ENCODE data around the gene PLXNB1. TPM values are rescaled to one million over a fixed set of nuclear protein-coding genes. Genes with fewer than 3 reads are reported as not detected.

Gene PLXNB1
- total RNA-seq, 1 donor from 2014 or later, result 160 TPM

- intact Hi-C loops (cut with DNase I), result no loop called here
- TF ChIP-seq CTCF (IDR thresholded peaks at IDR 0.05), result no peak
- Histone ChIP-seq H3K4me3 (no peak overlapping the region), H3K36me3 (no peaks in the 10 kb centered on the region), H3K27ac (no peak overlapping the region), H3K4me1 (no peaks in the 10 kb centered on the region), H3K9me3 (no peaks in the 10 kb centered on the region), H3K27me3 (no peaks in the 10 kb centered on the region)
- DNase-seq (ENCODE audit: low spot score in 2 of 2), result no peak
These were observed 59.6 kb downstream of the PLXNB1 start for GRCh38 chr3:48370333-48370713.

DNA sequence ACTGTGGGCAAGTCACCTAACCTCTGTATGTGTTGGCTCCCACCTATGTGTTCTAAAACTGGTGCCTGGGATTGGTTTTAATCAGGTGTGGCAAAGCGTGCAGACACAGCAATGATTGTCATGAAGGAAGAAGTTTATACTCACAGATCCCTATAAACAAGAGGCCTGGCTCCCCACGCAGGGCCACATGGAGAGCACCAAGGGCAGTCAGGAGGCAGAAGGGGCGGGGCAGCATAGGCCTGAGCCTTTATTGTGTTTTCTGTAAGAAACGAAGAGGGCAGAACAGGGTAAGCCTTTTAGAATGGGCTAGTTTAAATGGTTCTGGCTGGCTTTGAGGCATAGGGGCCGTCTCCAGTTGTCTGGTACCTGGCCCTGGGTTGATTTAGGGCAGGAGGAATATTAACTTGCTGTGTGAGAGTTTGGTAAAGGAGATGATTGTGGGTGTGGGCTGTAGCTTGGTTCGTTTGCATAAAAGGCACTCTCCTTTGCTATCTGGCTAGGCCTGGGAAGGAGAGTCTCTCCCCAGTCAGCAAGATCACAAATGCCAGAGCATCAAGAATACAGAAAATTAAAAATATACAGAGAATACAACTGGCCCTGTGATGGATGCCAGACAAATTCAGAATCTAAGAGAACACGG, 60.1 kb downstream of the PLXNB1 start:
- Histone ChIP-seq H3K4me3 (no peak overlapping the region), H3K36me3 (no peaks in the 10 kb centered on the region), H3K4me1 (no peaks in the 10 kb centered on the region), H3K27me3 (no peaks in the 10 kb centered on the region), H3K9me3 (no peaks in the 10 kb centered on the region), H3K27ac (no peak overlapping the region)
- intact Hi-C loops (cut with DNase I), result no loop called here
- DNase-seq (ENCODE audit: low spot score in 2 of 2), result no peak
- no peak for TF ChIP-seq CTCF (IDR thresholded peaks at IDR 0.05)

- Histone ChIP-seq H3K36me3 (no peaks in the 10 kb centered on the region), H3K27ac (no peak overlapping the region), H3K4me3 (no peak overlapping the region), H3K4me1 (no peaks in the 10 kb centered on the region), H3K27me3 (no peaks in the 10 kb centered on the region), H3K9me3 (peaks cover 0 to 2% of the 10 kb centered on the region in 2 donors)
- intact Hi-C loops (cut with DNase I), result no loop called here
- TF ChIP-seq CTCF (IDR thresholded peaks at IDR 0.05), result no peak
- DNase-seq (ENCODE audit: low spot score in 2 of 2), result no peak
These were observed 62.7 kb downstream of the PLXNB1 start for GRCh38 chr3:48367201-48367600.

DNA sequence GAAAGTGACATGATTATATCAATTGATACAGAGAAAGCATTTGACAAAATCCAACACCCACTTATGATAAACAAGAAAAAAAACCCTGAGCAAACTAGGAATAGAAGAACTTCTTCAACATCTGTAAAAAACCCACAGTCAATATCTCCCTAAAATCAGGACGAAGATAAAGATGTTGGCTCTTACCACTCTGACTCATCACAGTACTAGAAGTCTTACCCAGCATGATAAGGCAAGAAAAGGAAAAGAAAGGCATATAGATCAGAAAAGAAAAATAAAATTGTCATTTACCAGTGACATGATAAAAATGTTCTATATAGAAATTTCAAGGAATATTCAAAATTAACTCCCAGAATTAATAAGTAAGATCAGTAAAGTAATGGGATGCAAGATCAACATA, 65.0 kb downstream of the PLXNB1 start:
- no peak overlapping the region for H3K4me3 ChIP-seq
- H3K36me3 ChIP-seq, result no peaks in the 10 kb centered on the region
- no peaks in the 10 kb centered on the region for H3K4me1 ChIP-seq
- peaks cover 0 to 10% of the 10 kb centered on the region in 2 donors for H3K9me3 ChIP-seq
- intact Hi-C loops (cut with DNase I), result no loop called here
- no peak overlapping the region for H3K27ac ChIP-seq
- TF ChIP-seq CTCF (IDR thresholded peaks at IDR 0.05), result no peak
- H3K27me3 ChIP-seq, result no peaks in the 10 kb centered on the region
- no peak for DNase-seq (ENCODE audit: low spot score in 2 of 2)

- Histone ChIP-seq H3K9me3 (peaks cover 0 to 10% of the 10 kb centered on the region in 2 donors), H3K36me3 (no peaks in the 10 kb centered on the region), H3K4me1 (no peaks in the 10 kb centered on the region), H3K4me3 (no peak overlapping the region), H3K27me3 (no peaks in the 10 kb centered on the region), H3K27ac (no peak overlapping the region)
- no peak for TF ChIP-seq CTCF (IDR thresholded peaks at IDR 0.05)
- DNase-seq (ENCODE audit: low spot score in 2 of 2), result no peak
- intact Hi-C loops (cut with DNase I), result no loop called here
These were observed 68.0 kb downstream of the PLXNB1 start for GRCh38 chr3:48361928-48362327.

GRCh38 chr3:48356419-48356818, 73.5 kb downstream of the PLXNB1 start:
- Histone ChIP-seq H3K4me1 (no peaks in the 10 kb centered on the region), H3K27me3 (no peaks in the 10 kb centered on the region), H3K36me3 (no peaks in the 10 kb centered on the region), H3K9me3 (peaks cover 0 to under 1% of the 10 kb centered on the region in 2 donors), H3K4me3 (no peak overlapping the region), H3K27ac (no peak overlapping the region)
- no peak for TF ChIP-seq CTCF (IDR thresholded peaks at IDR 0.05)
- intact Hi-C loops (cut with DNase I), result no loop called here
- DNase-seq (ENCODE audit: low spot score in 2 of 2), result no peak

Data from ascending aorta (tissue), 2 donors.